HG03439 (cell line): ENCODE data around the gene PKNOX2.

Source experiments
- ATAC-seq: cut with Tn5 transposase; IDR thresholded peaks from one replicate; pipeline ENCODE4 v1.9.1; 2021; ENCODE audit warnings: mild to moderate bottlenecking, moderate library complexity; ENCODE audit not compliant: unreplicated experiment

The PKNOX2 gene

DNA sequence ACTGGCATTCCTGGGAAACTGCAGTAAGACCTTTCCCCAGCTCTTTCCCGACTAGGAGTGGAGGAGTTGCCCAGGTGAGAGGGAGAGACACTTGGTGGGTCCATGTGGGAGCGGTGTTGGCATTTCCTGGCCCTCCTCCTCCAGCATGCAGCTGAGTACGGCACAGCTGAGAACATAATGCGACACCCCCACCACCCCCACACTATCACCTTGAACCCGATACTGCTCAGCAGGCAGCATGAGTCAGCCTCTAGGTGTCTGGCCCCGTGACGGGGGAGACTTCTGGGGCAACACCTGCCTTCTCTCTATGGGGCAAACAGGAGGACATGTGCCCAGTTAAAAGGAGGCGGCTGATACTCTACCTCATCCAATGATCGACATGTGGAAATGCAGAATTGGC is 64.4 kb downstream of the PKNOX2 start:
- ATAC-seq, result no peak

DNA sequence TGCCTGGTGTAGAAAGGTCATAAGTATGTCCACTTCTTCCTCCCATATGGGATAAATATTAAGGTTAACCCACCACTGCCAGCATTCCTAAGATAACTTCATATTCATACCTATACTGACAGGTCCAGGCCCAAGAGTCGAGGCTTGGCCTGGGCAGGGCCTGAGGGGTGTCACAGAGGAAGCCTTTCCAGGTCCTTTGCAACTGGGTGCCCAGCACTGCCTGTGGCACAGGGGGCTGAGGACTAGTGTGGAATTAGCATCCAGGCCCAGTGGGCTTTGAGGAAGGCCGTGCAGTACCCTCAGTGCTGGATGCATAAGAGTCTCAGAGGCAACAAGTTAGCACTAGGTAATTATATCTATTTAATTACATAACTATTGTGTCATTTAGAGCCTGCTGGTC is 65.4 kb downstream of the PKNOX2 start:
- no peak for ATAC-seq

DNA sequence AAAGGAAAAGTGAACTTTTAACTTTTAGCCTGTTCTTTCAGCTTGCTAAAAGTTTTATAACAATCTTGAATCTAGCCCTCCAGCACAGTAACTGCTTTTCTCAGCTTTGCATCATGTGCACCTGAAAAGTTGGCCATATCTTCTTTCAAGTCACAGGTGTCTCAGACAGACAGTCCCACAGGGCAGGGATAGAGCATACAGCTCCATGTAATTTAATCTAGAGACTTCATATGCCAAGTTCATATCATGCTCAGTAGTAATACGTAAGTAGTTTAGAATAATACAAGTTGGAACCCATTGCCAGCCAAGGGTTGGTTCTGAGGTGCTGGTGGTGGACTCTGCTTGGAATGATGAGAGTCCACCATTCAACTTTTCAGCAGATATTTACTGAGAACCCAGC is 68.6 kb downstream of the PKNOX2 start:
- ATAC-seq, result no peak

DNA sequence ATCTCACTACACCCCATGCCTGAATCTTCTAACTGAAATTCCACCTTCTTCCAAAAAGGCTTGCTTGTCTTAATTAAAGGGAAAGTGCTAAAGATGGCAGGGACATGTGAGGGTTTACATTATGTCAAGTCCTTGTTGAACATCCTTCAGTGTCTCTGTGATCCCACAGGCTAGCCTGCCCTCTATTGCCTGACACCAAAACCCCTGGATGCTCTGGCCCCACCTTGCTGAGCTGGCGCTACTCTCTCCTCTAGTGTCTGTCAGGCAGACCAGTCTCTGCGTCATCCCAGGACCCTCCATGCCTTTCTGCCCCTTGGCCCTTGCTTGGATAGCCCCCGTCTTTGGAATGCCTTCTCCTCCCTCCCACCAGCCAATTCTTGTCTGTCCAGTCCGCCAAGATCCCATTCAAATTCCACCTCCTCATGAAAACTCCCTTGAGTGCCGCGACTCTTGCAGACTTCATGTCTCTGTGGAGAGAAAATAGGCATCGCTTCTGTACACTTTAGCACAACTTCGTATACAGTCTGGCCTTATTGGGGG is 69.3 kb downstream of the PKNOX2 start:
- ATAC-seq, result no peak

DNA sequence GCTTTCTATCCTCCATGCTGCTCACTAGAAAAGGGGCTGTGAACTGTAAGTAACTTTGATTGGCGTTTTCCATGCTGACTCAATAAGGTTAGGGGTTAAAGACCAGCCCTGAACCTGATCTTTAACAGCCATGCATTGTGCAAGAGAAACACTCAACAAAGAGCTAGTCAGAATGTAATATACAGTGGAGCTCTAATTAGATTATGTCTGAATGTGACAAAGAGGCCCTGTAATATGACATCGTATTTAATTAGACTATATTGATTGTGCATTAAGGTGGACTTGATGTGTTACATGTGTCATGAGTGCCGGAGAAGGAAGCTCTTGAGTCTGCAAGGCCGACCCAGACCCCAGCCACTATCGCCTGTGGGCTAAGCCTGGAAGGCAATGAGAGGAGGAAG is 70.5 kb downstream of the PKNOX2 start:
- ATAC-seq, result no peak

DNA sequence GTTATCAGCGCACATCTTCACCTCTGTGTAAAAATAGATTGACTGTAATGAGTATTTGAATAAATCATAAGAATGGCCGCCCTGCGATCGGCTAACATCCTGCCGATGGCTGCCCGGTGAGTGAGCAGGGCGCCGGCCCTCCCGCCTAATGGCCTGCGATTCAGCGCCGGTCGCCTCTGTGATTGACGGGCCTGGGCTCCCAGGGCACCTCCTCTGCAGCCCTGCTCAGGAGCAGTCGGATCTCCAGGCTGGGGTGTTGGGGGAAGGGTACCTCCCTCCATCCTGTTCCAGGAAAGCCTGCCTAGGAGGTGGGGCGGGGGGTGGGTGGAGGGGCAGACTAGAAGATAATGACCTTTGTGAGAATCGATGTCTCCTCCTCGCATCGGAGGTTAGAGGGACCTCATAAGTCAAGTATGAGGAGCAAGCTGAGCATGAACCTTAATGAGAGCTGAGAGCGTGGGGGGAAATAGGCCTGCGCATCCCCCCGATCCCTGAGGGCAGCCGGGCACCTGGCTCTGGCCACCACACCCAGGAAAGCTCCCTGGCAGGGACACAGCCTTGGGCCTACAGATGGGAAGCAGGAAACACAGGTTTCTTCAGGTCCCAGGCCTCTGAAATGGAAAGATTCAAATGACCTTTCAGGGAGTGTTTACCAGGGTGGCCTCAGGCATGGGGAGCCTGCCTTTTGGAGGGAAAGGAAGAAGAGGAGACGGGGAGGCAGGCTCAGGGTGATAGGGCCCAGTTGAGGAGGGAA is 71.7 kb downstream of the PKNOX2 start:
- no peak for ATAC-seq

DNA sequence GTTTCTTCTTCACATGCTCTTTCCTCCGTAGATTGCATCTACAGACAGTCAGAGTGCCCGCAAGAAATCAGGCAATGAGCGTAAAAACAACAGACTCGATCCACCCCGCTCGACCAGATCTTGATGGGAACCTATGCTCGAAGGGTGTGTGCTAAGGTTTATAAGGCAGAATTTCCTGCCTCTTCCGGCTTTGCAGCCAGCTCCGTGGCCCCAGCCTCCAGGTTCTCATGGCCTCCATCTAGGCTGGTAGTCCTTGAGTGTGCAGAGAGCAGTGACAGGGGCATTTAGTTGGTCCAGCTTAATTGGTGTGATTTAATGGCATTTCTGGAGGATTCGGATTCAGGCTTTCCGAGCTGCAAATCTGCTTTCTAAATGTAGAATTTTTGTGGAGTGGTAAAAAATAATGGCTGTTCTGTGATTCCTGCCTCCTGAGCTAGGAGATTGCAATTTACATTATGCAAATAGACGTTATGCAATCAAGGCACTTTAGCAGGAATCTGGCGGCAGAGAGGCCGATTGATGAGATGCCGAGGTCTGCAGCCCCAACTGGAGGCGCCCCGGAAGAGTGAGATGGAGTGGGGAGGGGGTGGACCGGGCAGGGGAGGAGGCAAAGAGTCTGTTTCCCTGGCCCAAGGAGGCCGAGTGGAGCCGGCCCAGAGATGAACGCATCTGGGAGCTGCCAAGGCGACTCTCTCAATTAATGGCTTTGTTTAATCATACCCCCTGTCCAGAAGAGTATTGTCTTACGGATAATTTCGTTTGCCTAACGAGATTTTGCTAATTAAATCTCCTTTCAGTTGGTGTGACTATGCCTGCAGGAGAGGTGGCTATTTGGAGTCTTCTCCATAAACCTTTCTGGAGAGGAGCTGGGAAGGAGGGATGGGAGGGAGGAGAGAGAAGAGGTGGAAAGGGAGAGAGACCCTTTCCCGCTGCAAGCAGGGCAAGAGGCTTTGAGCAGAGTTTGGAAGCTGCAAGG is 75.3 kb downstream of the PKNOX2 start:
- no peak for ATAC-seq

DNA sequence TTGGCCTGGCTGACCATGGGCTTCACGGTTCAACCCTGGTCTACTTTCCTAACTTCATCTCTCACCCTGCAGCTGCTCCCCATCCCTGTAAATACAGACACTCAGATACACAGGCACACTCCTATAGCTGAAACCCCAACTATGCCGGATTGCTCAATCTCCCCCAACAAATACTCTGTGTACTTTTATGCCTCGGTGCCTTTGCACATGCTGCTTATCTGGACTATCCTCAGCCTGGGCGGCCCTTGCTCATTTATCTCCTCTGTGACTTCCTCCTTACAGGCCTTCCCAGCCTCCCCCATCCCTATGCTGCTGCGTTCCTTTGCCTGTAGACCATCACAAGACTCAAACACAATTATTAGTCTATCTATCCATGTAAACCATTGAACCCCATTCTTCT is 76.6 kb downstream of the PKNOX2 start:
- no peak for ATAC-seq

DNA sequence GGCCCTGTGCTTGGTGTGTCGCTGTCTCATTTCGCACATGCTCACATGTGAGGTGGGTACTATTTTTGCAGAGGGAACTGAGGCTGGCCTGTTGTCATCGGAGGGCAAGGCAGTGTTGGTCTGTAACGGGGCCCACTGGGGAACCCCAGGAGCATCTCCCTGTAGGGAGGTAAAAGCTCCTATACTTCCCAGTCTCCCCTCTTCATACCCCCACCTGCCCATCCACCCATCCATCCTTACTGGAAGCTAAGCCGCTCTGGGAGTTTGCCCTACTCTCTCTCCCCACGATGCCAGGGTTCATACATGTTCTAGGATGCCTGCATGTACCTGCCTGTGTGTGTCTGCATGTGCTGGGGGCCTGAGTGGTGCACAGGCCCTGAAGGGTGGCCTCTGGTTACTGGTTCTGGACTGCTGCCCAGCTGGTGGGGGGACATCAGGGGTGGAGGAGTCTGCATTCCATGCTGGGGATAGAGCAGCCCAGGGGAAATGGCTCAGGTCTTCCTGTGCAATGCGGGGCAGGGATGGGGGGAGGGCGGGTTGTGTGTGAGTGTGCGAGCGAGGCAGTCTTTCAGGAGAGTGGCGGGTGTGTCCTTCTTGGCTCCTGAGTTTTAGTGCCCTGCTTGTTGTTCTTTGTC is 77.7 kb downstream of the PKNOX2 start:
- ATAC-seq, result no peak

DNA sequence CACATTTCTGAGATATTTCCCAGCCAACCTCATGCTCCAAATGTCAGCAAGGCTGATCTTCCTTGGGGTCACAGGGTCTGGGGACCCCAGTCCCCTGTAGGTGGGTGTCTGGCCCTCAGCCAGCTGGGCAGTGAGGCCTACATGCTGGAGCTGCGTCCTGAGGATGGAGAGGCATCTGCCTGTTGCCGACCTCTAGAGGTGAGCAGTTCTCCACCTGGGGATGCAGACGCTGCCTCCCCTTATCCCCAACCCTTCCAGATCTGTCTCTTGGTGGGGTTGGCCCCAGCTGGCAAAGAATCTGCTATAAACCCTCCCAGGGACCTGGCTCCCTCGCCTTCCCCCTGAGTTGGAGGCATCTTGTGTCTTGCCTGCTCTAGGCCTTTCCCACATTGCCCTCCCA is 79.6 kb downstream of the PKNOX2 start:
- ATAC-seq, result no peak

DNA sequence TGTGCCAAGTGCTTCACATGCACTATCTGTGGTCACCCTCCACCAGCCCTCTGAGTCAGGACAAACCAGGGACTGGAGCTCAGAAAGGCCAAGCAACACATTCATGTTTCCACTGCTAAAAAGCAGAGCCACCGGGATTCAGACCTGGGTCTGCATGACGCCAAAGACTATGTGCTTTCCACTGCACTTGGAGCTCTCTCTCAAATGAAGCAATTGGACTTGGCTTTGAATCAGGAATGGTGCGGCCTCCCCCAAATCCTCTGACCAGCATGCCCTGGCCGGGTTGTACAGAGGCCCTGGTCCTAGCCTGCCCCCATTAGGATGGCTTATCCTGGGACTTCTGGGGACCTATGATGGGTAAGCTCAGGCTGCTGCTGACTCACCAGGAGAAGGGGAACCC is 80.7 kb downstream of the PKNOX2 start:
- no peak for ATAC-seq

DNA sequence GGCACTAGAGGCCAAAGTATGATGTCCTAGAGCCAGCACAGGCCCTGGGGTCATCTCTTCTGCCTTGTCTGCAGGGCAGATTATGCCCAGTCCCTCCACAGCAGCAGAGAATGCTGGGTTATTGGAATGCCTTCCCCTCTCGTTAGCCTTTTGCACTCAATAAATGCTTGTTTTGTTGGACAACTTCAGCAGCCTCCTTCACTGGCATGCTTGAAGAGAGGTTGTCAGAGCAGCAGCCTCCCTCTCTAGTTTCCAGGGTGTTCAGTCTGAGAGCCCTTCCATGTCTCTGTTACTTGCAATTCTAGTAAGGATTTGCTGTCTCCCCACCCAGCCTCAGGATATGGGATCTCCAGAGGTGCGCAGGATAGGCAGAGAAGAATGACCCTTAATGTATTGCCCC is 82.9 kb downstream of the PKNOX2 start:
- no peak for ATAC-seq

DNA sequence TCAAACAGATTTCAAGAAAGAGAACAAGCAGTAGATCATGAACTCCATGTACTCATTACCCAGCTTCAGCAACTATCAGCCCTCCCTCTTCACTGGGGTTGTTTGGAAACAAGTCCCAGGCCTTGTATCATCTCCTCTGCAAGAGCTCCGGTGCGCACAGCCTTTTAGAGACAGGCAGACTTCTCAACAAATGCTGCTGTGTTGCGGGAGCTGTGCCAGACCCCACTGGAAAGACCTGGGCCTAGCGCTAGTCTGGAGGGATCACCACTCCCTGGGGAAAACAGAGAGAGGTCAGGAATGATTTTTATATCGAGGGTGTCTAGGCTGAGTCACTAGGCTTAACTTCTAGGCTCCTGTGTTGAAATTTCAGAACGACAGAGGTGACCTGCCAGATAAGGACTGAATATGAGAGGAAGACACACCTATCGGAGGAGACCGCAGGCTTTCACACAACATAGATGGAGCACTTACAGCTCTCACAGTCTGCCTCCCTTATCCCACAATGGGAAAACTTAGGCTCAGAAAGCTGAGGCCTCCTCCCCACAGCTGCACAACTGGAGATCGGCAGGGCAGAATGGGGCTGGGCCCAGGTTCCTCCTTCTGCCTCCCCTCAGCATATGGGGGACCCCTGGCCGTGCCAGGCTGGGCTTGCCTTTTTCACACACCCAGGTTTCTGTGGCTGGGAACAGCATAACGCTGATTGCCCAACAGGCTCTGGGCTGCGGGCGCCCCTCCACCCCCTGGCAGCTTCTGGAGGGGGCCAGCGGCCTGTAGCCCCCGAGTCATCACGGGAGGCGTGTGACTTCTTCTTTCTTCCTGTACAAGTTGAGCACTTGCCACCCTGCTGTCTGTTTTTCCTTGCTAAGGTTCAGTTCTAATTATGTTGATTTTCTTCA is 86.0 kb downstream of the PKNOX2 start:
- no peak for ATAC-seq

DNA sequence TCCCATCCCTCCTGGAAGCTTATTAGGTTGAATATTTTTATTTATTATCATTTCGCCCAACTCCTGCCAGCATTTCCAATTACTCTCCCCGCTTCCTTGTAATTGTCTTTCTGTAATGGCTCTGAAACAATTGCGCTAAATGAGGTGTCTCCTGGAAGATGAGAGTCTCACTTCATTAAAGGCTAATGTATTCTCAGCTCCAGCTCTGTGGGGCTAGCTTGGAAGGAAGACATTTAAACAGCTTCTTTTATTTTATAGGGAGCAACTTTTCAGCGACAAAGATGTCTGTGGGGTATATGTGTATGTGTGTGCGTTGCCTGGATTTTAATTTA is 86.6 kb downstream of the PKNOX2 start:
- ATAC-seq, result no peak

DNA sequence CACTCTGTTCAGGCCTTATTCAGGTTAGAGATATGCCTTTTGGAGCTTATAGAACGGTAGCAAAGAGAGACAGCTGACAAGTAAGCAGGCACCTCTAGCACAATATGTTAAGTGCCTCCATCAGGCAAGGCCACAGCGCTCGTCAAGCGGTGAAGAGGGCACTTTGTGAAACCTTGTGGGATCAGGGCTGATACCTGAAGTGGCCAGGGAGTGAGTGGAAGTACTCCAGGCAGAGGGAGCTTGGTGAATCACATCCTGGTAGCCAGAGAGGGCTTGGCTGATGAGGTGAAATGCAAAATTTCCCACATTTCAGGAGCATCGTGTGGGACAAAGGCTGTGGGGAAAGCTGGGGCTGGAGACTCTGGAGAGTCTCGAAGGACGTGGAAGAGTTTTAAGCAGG is 87.4 kb downstream of the PKNOX2 start:
- no peak for ATAC-seq

DNA sequence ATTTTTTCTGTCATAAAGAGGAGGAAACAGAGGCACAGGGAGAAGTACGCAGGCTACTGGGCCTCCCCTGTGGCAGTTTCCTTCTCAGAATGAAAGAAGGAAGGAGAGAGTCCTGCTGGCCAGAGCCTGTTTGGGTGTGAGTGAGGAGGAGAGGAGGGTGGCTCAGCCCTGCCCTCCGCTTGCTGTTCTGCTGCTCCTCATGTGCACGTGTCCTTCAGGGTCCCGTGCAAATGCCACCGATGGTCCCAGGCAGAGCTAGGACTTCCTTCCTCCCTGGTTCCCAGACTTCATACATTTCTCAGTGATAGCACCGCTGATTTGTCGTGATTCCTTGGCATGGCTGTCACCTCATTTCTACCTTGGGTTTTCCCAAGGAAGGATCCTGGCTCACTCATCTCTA is 88.7 kb downstream of the PKNOX2 start:
- no peak for ATAC-seq

DNA sequence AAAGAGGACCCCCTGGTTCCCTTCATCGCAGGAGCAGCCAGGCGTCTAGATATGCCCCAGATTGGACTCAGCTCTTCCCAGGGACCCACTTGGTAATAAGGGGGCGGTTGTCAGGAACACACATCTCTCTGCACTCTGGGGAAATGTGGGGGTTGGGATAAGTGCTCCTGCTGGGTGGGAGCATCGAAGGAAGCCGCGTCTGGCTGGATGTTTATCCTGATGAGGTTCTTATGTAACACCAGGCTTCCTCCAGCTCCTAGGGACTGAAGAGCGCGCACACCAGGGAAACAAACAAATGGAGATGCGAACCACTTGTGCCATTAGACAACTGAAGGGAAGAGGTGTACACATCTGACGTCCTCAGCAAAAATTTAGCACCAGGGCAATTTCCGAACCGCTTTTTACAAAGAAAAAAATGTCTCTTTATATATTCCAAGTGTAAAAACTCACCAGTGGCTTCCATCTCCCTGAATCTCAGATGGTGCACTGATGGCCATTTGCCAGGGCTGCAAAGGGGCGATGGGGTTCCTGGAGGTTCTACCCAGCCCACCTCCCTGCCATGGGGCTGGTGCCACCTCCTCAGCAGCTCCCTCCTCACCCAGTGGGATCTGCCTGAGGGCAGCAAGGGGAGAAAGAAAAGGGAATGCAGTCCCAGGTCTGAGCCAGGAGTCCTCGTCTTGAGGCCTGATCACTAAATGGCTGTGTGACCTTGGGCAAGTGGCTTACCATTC is 89.4 kb downstream of the PKNOX2 start:
- ATAC-seq, result no peak

DNA sequence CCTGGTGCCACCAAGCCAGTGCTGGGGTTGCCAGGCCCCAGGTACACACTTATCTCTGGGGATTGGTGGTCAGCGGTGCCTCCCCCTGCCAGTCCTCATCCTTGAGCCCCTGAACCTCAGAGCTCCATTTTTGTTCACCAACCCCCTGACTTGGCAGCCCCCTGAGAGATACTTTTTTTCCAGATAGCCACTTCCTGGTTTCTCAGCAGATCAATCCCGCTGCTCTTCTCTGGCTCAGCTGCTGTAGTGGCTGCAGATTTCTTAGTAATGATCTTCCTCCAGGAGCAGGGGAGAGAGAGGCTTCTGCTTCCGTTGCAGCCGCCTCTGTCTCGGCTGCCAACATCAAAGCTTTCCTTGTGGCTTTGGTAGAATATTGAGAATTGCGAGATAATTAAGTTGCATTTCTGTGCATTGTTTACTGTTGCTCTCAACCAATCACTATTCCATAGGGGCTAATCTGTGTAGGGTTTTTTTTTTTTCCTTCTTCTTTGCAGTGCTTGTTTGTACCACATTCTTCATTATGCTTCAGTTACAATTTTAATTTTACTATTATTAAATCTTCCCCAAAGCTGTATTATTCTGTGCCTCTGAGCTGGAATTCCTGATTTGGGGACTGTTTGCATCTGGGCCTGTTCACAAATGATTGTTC is 92.1 kb downstream of the PKNOX2 start:
- ATAC-seq, result no peak

DNA sequence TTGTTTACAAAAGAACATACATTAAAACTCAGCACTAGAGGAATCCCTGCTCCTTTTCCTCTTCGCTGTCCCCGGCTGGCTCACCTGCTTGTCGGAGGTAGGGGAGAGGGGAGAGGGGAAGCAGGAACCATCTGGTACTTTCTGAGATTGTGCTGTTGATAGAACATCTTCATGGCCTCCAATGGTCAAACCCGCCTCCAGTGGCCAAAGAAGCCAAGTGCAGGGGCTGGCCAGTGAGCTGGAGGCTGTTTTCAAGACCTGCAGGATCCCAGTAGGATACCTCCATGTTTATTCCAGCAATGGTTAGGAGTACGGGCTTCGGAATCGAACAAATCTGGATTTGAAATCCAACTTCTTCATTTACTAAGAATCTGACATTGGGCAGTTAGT is 92.6 kb downstream of the PKNOX2 start:
- no peak for ATAC-seq
